K562 (cell line): Measurements from ENCODE around the gene IDI2. TPM values are rescaled to one million over a fixed set of nuclear protein-coding genes. Genes with fewer than 3 reads are reported as not detected.

Source experiments
- AFF1 ChIP-seq, 2 experiments: fragments of 450-650 bp; IDR thresholded peaks; 2 replicates each; pipeline ENCODE4 v1.6.1; 2018; ENCODE audit warnings: mild to moderate bottlenecking in 2 of 2, low read depth in 1 of 2; ENCODE audit not compliant: partially characterized antibody in 2 of 2
- CBX1 ChIP-seq: sonication (generic); IDR thresholded peaks from 2 replicates; pipeline ENCODE4 v1.6.1; 2016; ENCODE audit warnings: antibody characterized with exemption, low read depth, mild to moderate bottlenecking
- HDAC3 ChIP-seq: fragments of 450-650 bp; IDR thresholded peaks from 2 replicates; pipeline ENCODE4 v1.6.1; 2018; ENCODE audit warnings: borderline replicate concordance, mild to moderate bottlenecking, moderate library complexity; ENCODE audit not compliant: partially characterized antibody
- HINFP ChIP-seq: fragments of 450-650 bp; conservative IDR thresholded peaks from 2 replicates; pipeline ENCODE4 v1.6.1; 2016; ENCODE audit warnings: missing genetic modification characterization, low read depth, mild to moderate bottlenecking, control low read depth, missing compliant biosample characterization
- MAFF ChIP-seq: IDR thresholded peaks from 2 replicates; pipeline ENCODE4 v1.6.1; 2012; ENCODE audit warnings: low read length, improper control_type of control experiment
- MLLT1 ChIP-seq, 2 experiments: fragments of 450-650 bp; IDR thresholded peaks; 2 replicates each; pipeline ENCODE4 v1.6.1; 2016
- POLR2H ChIP-seq: IDR thresholded peaks from 2 replicates; pipeline ENCODE4 v1.6.1; 2016; ENCODE audit warnings: missing genetic modification characterization, low read depth, mild to moderate bottlenecking, control low read depth, missing compliant biosample characterization, moderate library complexity
- PREB ChIP-seq: sonication (generic); formaldehyde crosslinking; IDR thresholded peaks from 2 replicates; pipeline ENCODE4 v1.8.1; 2023; ENCODE audit warnings: mild to moderate bottlenecking, missing genetic modification reagents
- RBM14 ChIP-seq: fragments of 200-400 bp; formaldehyde crosslinking; IDR thresholded peaks from 2 replicates; pipeline ENCODE4 v1.6.1; 2018; ENCODE audit warnings: low read depth, mild to moderate bottlenecking, low read length, moderate library complexity, borderline replicate concordance; ENCODE audit not compliant: insufficient read depth
- TCFL5 ChIP-seq: fragments of 250-450 bp; sonication (Bioruptor Pico); conservative IDR thresholded peaks from 2 replicates; pipeline ENCODE4 v1.6.1; 2021; ENCODE audit warnings: mild to moderate bottlenecking, moderate library complexity, matching md5 sums
- TSHZ1 ChIP-seq: fragments of 250-450 bp; sonication (Bioruptor Pico); IDR thresholded peaks from 2 replicates; pipeline ENCODE4 v1.4.0; 2020; ENCODE audit warnings: mild to moderate bottlenecking, moderate library complexity
- ZNF217 ChIP-seq: sonication (generic); formaldehyde crosslinking; IDR thresholded peaks from 2 replicates; pipeline ENCODE4 v1.8.0; 2022; ENCODE audit warnings: mild to moderate bottlenecking, missing genetic modification reagents
- ZNF584 ChIP-seq: fragments of 200-800 bp; sonication (Bioruptor generic); IDR thresholded peaks from 2 replicates; pipeline ENCODE4 v1.6.1; 2016; ENCODE audit warnings: low read depth, mild to moderate bottlenecking, missing genetic modification characterization, missing compliant biosample characterization
- ZNF586 ChIP-seq: fragments of 450-650 bp; formaldehyde crosslinking; conservative IDR thresholded peaks from 2 replicates; pipeline ENCODE4 v1.4.0; 2020; ENCODE audit warnings: mild to moderate bottlenecking, moderate library complexity
- polyA plus RNA-seq, 8 experiments: library from polyadenylated mRNA; depleted of rRNA in 4 of 8; stranded (reverse) in 5 of 8; unstranded in 3 of 8; fragments of >200 nt; fragmentation: Nextera tagmentation in 2 of 8; fragmentation: Illumina TruSeq in 1 of 8; extraction: Ambion mirVana in 2 of 8; extraction: Trizol in 1 of 8; gene quantifications; 2 replicates each; pipeline versions ENCODE4 v1.2.1 to v1.2.3, GENCODE V29; 2011 to 2014; ENCODE audit warnings: inconsistent platforms in 1 of 8, missing spikeins in 1 of 8
- total RNA-seq, 7 experiments: library from RNA; depleted of rRNA in 6 of 7; stranded (reverse); fragments of >200 nt in 6 of 7; fragmentation: Illumina TruSeq in 2 of 7; extraction: Trizol in 2 of 7; gene quantifications; 2 replicates each; pipeline versions ENCODE4 v1.2.1 to v1.2.3, GENCODE V29; 2011 to 2021; ENCODE audit warnings: low replicate concordance in 1 of 7

The IDI2 gene
- total and polyA plus RNA-seq, 9 of the 15 experiments (the other 6 are each of a cell fraction or from before 2014, with no cell fraction given): not detected

GRCh38 chr10:1056326-1057105, 30.9 kb upstream of the IDI2 start, which contains the start of gene WDR37 (continued):
- no peak for TF ChIP-seq MLLT1 (IDR thresholded peaks at IDR 0.05)
- no peak for TF ChIP-seq HINFP (tag)
- TF ChIP-seq POLR2H (tag): no peak
- TF ChIP-seq HDAC3: no peak
- peak; percentile 88; the same call in 1 of the 2 replicates for TF ChIP-seq PREB (CRISPR knock-in tag)
- TF ChIP-seq RBM14: no peak
- TF ChIP-seq AFF1 (IDR thresholded peaks at IDR 0.05; ENCODE audit: low read depth in 1 of 2, partially characterized antibody in 2 of 2): no peak
- TF ChIP-seq ZNF586 (CRISPR knock-in tag): no peak
- TF ChIP-seq CBX1: peak; percentile 67; the same call in 1 of the 2 replicates
- no peak for TF ChIP-seq TSHZ1 (CRISPR knock-in tag)
- no peak for TF ChIP-seq ZNF217 (CRISPR knock-in tag)
- no peak for TF ChIP-seq ZNF584
- no peak for TF ChIP-seq TCFL5
- no peak for TF ChIP-seq MAFF
